ENCODE data around the gene LGALS7B. TPM values are rescaled to one million over a fixed set of nuclear protein-coding genes. Genes with fewer than 3 reads are reported as not detected.

The LGALS7B gene
- polyA plus RNA-seq, 1 of the 3 experiments (the other 2 are of a cell fraction), result not detected

DNA sequence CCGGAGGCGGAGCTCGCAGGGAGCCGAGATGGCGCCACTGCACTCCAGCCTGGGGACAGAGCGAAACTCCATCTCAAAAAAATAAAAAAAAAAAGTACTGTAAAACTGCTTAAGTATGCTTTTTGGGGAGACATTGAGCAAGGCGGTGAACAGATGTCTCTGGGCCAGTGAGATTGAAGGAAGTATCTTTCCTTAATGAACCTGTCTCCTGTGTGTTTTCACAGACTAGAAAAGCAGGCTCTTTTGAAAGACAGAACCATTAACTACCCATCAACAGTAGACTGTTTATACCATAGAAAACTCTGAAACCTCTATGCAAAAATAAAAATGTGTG, 44.1 kb downstream of the LGALS7B start:
- no peak overlapping the region for H3K4me3 ChIP-seq (ENCODE audit: low read depth in 2 of 2, low read length in 1 of 2)
- CTCF ChIA-PET, result no interaction called here
- H3K79me2 ChIP-seq (ENCODE audit: insufficient read depth), result peaks cover 21% of the 10 kb centered on the region; the same call in 1 of the 2 replicates
- POLR2A ChIA-PET, result interaction anchor here (1.3 to 2.3 kb wide), 2 partner anchors 8 kb away, joined by 3 to 6 read pairs; no protein-coding TSS in a partner anchor
- no peaks in the 10 kb centered on the region for H3K27me3 ChIP-seq (ENCODE audit: insufficient read depth)
- 96% methylated on average over 7 of the region's 7 CpGs for WGBS (ENCODE audit: low lambda C conversion rate)
- peaks cover 24 to 54% of the 10 kb centered on the region in 2 experiments; a peak in 3 of 4 replicates for H3K4me1 ChIP-seq (ENCODE audit: control insufficient read depth in 1 of 2, insufficient read depth in 2 of 2, low read depth in 1 of 2, low read length in 1 of 2)
- peaks cover 15 to 30% of the 10 kb centered on the region in 2 experiments for H3K36me3 ChIP-seq (replicated peaks in 1 of 2; ENCODE audit: control insufficient read depth in 1 of 2, insufficient read depth in 2 of 2, low read length in 1 of 2)
- H3K9ac ChIP-seq, result no peak overlapping the region
- peaks cover 8% of the 10 kb centered on the region; the same call in 1 of the 2 replicates for H4K20me1 ChIP-seq (ENCODE audit: insufficient read depth)
- no peak overlapping the region for H3K4me2 ChIP-seq
- TF ChIP-seq YY1 (IDR thresholded peaks at IDR 0.05; ENCODE audit: low read depth) (no peak), TAF1 (IDR thresholded peaks at IDR 0.05; ENCODE audit: borderline replicate concordance, low read depth, low read length) (no peak), POLR2AphosphoS5 (IDR thresholded peaks at IDR 0.05; ENCODE audit: low read depth, low read length) (no peak), RAD21 (IDR thresholded peaks at IDR 0.05; ENCODE audit: low read length) (no peak), PBX3 (IDR thresholded peaks at IDR 0.05) (no peak), SMC3 (IDR thresholded peaks at IDR 0.05; ENCODE audit: low read depth, low read length) (no peak), GABPA (IDR thresholded peaks at IDR 0.05; ENCODE audit: low read depth) (no peak)
- TF ChIP-seq, protein P1, sequence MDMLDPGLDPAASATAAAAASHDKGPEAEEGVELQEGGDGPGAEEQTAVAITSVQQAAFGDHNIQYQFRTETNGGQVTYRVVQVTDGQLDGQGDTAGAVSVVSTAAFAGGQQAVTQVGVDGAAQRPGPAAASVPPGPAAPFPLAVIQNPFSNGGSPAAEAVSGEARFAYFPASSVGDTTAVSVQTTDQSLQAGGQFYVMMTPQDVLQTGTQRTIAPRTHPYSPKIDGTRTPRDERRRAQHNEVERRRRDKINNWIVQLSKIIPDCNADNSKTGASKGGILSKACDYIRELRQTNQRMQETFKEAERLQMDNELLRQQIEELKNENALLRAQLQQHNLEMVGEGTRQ (IDR thresholded peaks at IDR 0.05; ENCODE audit: borderline replicate concordance, low read depth, low read length), result no peak
- H3K9me3 ChIP-seq, result no peaks in the 10 kb centered on the region
- H3F3A ChIP-seq (replicated peaks; ENCODE audit: insufficient read depth), result peaks cover 64% of the 10 kb centered on the region
- no peak overlapping the region for H2AFZ ChIP-seq (ENCODE audit: low read depth)
- peak overlapping the region in 1 of 2 experiments; percentile 27; a peak in 1 of 4 replicates for H3K27ac ChIP-seq (ENCODE audit: low read depth in 2 of 2, low read length in 1 of 2)
- H3K9me2 ChIP-seq, result no peaks in the 10 kb centered on the region
- no peak for DNase-seq

- H3K9me3 ChIP-seq, result no peaks in the 10 kb centered on the region
- H3K9me2 ChIP-seq, result no peaks in the 10 kb centered on the region
- POLR2A ChIA-PET, result interaction anchor here (1.3 kb wide), 1 partner anchor 9 kb away, joined by 3 read pairs; no protein-coding TSS in a partner anchor
- TF ChIP-seq GATA2 (CRISPR knock-in tag; IDR thresholded peaks at IDR 0.05), result no peak
- TF ChIP-seq, protein P2, sequence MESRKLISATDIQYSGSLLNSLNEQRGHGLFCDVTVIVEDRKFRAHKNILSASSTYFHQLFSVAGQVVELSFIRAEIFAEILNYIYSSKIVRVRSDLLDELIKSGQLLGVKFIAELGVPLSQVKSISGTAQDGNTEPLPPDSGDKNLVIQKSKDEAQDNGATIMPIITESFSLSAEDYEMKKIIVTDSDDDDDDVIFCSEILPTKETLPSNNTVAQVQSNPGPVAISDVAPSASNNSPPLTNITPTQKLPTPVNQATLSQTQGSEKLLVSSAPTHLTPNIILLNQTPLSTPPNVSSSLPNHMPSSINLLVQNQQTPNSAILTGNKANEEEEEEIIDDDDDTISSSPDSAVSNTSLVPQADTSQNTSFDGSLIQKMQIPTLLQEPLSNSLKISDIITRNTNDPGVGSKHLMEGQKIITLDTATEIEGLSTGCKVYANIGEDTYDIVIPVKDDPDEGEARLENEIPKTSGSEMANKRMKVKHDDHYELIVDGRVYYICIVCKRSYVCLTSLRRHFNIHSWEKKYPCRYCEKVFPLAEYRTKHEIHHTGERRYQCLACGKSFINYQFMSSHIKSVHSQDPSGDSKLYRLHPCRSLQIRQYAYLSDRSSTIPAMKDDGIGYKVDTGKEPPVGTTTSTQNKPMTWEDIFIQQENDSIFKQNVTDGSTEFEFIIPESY (IDR thresholded peaks at IDR 0.05; ENCODE audit: borderline replicate concordance, low read depth), result no peak
- no peak for TF ChIP-seq RFX5 (IDR thresholded peaks at IDR 0.05; ENCODE audit: low read length)
- TF ChIP-seq GABPA (IDR thresholded peaks at IDR 0.05; ENCODE audit: low read depth), result no peak
- TF ChIP-seq EZH2phosphoT487 (IDR thresholded peaks at IDR 0.05; ENCODE audit: borderline replicate concordance, low read depth), result no peak
- TF ChIP-seq FOXM1 (IDR thresholded peaks at IDR 0.05; ENCODE audit: low read depth), result no peak
- no peak for TF ChIP-seq TCF12 (IDR thresholded peaks at IDR 0.05)
- TF ChIP-seq REST (IDR thresholded peaks at IDR 0.05; ENCODE audit: low read depth, low read length), result no peak
- peaks cover 75% of the 10 kb centered on the region for H3F3A ChIP-seq (replicated peaks; ENCODE audit: insufficient read depth)
- H2AFZ ChIP-seq (ENCODE audit: low read depth), result no peak overlapping the region
- no peak overlapping the region for H3K4me3 ChIP-seq (ENCODE audit: low read depth in 2 of 2, low read length in 1 of 2)
- no peak overlapping the region for H3K9ac ChIP-seq
- 89% methylated on average over 4 of the region's 4 CpGs for WGBS (ENCODE audit: low lambda C conversion rate)
- peaks cover 21% of the 10 kb centered on the region; the same call in 1 of the 2 replicates for H3K79me2 ChIP-seq (ENCODE audit: insufficient read depth)
- DNase-seq, result no peak
- H3K27me3 ChIP-seq (ENCODE audit: insufficient read depth), result no peaks in the 10 kb centered on the region
- CTCF ChIA-PET, result no interaction called here
- peaks cover 34 to 62% of the 10 kb centered on the region in 2 experiments; a peak in 3 of 4 replicates for H3K4me1 ChIP-seq (ENCODE audit: control insufficient read depth in 1 of 2, insufficient read depth in 2 of 2, low read depth in 1 of 2, low read length in 1 of 2)
- H3K4me2 ChIP-seq, result no peak overlapping the region
- H3K36me3 ChIP-seq (replicated peaks in 1 of 2; ENCODE audit: control insufficient read depth in 1 of 2, insufficient read depth in 2 of 2, low read length in 1 of 2), result peaks cover 25 to 30% of the 10 kb centered on the region in 2 experiments
- peak overlapping the region in 1 of 2 experiments; percentile 82; a peak in 2 of 4 replicates for H3K27ac ChIP-seq (ENCODE audit: low read depth in 2 of 2, low read length in 1 of 2)
- H4K20me1 ChIP-seq (ENCODE audit: insufficient read depth), result peaks cover 17% of the 10 kb centered on the region
These were observed 45.1 kb downstream of the LGALS7B start for GRCh38 chr19:38834104-38834490.

Measured in SK-N-SH (cell line).